HL-60/S4 (cell line): ENCODE results near the gene WFIKKN1.

Experiments used
- in situ Hi-C: fragments of 300-500 bp; cut with MboI; formaldehyde crosslinking; loops from 2 replicates; pipeline ENCODE4 v1.14.3; 2022; ENCODE audit warnings: low sequenced_read_pairs

The WFIKKN1 gene

DNA sequence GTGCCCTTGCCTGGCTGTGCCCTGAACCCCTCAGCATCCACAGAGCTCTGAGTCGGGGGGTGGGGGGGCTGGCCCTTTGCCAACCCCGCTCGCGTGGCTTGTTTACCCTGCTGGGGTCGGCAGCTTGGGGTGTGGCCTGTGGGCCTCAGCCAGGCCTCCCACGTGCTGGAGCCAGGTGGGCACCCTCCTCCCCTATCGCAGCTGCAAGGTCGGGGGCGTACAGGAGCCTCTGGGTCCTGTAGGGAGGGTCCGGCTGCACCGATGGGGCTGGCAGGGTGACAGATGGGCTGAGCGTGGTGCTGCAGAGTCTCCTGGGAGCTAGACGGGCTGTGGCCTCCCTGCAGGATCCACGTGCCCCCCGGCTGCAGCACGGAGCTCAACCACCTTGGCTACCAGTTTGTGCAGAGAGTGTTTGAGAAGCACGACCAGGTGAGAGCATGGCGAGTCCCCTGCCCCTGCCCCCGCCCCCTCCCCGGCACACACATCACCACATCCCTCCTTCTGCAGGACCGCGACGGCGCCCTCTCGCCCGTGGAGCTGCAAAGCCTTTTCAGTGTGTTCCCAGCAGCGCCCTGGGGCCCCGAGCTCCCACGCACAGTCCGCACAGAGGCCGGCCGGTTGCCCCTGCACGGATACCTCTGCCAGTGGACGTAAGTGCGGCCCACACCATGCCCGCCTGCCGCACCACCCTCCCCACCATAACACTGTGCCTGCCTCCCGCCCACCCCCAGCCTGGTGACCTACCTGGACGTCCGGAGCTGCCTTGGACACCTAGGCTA lies 40.8 kb downstream of the WFIKKN1 start:
- in situ Hi-C loops: no loop called here

DNA sequence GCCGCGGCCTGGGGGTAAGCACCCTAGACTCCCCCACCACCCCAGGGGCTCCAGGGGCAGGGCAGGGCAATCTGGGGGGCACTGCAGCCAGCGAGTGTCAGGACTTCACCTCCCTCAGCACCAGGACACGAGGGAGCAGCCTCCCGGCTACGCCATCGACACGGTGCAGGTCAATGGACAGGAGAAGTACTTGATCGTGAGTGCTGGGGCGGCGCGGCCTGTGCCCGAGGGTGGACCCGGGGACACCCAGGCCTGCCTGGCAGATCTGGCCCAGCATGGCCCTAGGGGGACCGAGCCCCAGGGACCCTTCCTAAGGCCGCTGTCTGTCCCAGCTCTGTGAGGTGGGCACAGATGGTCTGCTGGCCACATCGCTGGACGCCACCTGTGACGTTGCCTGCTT lies 41.6 kb downstream of the WFIKKN1 start:
- in situ Hi-C loops: no loop called here

DNA sequence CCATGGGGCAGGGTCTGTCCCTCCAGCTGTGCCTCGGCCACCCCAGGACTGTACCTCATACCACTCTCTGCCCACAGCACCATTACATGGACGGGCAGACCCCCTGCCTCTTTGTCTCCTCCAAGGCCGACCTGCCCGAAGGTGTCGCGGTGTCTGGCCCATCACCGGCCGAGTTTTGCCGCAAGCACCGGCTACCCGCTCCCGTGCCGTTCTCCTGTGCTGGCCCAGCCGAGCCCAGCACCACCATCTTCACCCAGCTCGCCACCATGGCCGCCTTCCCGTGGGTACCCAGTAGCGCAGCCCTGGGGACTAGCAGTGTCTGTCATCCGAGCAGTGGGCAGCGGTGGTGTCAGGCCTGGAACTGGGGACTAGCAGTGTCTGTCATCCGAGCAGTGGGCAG lies 42.1 kb downstream of the WFIKKN1 start:
- in situ Hi-C loops: no loop called here

DNA sequence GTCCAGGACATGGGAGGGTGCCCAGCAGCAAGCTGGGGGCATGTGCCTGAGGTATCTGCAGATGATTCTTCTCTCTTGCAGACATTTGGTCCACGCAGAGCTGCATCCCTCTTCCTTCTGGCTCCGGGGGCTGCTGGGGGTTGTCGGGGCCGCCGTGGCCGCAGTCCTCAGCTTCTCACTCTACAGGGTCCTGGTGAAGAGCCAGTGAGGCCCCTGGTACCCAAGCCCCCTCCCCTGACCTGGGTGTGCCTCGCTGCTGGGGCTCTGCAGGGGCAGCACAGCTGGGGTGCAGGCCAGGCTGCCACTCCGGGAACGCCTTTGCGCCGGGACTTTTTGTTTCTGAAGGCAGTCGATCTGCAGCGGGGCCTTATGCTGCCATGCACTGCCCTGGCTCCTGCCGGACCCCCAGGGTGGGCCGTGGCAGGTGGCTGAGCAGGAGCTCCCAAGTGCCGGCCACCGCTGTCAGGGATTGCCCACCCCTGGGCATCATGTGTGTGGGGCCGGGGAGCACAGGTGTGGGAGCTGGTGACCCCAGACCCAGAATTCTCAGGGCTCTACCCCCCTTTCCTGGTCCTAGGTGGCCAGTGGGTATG lies 42.7 kb downstream of the WFIKKN1 start:
- in situ Hi-C loops: no loop called here

DNA sequence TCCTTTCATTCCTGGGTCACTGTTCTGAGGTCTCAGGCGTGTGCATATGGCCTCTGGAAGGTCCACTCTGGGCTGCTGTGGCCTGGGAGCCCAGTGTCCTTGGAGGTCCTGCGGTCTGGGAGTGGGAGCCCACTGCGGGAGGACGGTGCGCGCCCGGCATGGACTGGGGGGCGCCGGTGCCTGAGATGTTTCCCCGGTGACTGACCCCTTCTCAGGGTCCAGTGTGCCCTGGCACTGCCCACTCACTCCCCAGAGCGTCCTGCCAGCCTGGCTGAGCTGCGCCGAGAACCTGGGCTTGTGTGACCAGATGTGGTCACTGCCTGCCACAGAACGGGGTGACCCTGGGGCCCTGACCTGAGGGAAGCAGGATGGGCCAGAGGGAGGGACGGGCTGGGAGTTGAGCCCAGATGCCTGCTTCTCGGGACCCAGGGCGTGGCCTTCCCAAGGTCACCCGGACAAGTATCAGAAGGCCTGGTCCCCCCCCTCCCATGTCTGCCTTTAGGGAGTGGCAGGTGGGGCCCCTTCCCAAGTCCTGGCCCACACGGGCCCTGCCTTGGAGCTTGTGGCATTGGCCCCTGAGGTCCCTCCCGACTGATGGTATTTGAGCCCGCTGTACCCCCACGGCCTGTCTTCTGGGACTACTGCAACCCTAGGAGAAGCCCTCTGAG lies 43.6 kb downstream of the WFIKKN1 start:
- in situ Hi-C loops: no loop called here

DNA sequence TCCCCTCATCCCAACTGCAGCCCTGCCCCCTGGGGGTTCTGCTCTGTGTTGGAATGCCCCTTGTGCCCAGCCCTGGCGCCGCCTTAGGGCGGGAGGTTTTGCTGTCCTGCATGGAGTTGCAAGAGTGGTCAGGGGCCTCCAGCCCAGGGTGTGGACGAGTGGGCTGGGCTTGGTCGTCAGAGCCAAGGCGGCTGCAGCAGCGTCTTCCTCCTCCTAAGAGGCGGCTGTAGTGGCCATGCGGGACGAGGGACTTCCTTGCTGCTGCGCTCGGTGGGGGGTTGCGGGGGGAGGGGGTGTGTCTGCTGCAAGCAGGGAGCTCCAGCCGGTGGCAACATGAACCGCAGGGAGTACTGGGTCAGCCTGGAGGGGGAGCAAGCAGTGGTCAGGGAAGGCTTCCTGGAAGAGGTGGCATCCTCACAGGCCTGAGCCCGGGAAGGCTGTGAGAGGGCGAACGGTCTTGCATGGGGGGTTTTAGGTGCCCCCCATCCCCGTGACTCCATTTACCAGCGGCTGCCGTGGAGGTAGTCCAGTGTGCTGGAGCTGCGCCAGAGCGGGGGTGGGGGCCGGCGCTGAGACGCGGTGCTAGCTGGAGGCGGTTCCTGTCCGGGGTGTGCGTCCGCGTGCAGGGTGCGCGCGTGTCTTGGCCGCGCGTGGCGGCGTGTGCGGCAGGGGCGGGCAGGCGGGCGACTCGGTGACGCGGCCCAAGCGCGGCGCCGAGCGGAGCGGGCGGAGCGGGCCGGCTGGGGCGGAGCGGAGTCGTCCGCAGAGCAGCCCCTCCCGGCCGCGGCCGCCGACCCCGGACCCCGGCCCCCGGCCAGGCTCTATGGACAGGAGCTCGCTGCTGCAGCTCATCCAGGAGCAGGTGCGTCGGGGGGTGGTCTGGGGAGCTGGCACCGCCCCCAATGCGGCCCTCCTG lies 44.4 kb downstream of the WFIKKN1 start, which contains the start of gene RHBDL1:
Gene RHBDL1 (plus strand): TSS at position 704 of the 916 bp plus-strand sequence. CDS start 120 bp downstream, at position 824.
- in situ Hi-C loops: no loop called here

DNA sequence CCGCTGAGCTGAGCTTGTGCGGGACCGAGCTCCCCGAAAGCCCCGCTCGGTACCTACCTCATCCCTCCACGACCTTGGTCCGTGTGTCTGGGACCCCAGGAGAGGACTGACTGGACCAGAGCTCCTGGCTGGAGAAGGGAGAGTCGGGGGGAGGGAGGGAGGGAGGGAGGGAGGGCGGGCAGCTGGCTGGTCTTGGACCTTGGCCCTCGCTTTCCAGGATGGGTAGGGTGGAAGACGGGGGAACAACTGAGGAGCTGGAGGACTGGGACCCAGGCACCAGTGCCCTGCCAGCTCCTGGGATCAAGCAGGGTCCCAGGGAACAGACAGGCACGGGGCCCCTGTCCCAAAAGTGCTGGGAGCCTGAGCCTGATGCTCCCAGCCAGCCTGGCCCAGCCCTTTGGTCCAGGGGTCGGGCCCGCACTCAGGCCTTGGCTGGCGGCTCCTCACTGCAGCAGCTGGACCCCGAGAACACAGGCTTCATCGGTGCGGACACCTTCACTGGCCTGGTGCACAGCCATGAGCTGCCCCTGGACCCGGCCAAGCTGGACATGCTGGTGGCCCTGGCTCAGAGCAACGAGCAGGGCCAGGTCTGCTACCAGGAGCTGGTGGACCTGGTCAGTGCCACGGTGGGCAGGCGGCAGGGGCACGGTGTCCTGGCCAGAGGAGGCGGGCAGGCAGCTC lies 45.2 kb downstream of the WFIKKN1 start:
- in situ Hi-C loops: no loop called here

DNA sequence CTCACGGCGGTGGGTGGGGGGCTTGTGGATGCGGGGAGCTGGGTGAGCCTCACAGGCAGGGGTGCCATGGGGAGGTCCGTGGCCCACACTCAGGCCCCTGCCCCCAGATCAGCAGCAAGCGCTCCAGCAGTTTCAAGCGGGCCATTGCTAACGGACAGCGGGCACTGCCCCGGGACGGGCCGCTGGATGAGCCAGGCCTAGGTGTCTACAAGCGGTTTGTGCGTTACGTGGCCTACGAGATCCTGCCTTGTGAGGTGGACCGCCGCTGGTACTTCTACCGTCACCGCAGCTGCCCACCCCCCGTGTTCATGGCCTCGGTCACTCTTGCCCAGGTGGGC lies 45.7 kb downstream of the WFIKKN1 start:
- in situ Hi-C loops: no loop called here

DNA sequence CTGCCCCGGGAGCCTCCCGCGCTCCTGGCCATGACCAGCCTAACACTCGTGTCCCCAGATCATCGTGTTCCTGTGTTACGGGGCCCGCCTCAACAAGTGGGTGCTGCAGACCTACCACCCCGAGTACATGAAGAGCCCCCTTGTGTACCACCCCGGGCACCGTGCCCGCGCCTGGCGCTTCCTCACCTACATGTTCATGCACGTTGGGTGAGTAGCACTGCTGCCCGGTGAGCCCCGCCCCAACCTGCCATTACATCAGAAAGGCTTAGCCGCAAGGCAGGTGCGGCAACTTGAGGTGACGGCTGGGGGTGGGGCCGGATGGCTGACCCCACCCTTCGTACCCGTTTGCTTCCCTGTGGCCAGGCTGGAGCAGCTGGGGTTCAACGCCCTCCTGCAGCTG lies 46.1 kb downstream of the WFIKKN1 start:
- in situ Hi-C loops: no loop called here

DNA sequence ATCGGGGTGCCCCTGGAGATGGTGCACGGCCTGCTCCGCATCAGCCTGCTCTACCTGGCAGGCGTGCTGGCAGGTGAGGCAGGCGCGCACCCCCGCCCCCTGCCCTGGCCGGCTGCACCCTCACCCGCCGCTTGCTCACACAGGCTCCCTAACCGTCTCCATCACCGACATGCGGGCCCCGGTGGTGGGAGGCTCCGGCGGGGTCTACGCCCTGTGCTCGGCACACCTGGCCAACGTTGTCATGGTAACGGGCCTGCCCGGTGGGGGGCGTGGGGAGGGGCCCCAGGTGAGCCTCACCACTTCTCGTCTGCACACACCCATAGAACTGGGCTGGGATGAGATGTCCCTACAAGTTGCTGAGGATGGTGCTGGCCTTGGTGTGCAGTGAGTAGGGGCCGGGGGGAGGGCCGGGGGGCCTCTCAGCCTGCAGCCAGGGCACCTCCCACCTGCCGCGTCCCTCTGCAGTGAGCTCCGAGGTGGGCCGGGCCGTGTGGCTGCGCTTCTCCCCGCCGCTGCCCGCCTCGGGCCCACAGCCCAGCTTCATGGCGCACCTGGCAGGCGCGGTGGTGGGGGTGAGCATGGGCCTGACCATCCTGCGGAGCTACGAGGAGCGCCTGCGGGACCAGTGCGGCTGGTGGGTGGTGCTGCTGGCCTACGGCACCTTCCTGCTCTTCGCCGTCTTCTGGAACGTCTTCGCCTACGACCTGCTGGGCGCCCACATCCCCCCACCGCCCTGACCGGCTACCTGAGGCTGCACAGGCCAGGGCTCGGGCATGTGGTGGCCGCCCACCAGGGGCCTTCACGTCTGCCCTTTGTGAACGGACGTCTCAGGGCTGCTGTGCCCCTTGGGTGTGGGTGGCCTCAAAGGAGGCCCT lies 46.8 kb downstream of the WFIKKN1 start:
- in situ Hi-C loops: no loop called here

DNA sequence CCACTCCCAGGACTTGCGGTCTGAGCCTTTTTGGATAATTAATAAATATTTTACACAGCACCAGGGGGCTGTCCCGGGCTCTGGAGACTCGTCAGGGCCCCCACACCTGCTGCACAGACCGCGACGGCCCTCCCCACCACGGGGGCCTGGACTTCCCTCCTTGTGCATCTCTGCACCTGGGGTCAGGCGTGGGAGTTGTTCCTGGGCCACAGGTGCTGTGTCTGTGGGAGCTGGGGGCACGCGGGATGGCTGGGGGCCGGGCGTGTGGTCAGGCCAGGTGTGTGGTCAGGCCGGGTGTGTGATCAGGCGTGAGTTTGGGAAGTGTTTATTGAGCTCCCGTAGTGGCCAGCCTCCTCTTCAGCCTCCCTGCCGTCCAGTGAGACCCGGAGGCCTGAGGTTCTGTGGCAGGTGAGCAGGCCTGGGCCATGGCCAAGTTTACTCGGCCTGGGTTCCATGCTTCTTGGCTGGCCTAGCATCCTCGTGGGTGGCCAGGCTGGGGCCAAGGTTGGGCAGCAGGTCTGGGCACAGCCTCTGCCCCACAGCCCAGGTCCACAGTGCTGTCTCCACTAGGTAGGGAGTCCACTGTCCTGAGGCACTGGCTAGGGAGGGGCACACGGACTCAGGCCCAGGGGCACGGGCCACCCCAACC lies 47.5 kb downstream of the WFIKKN1 start:
- in situ Hi-C loops: no loop called here

DNA sequence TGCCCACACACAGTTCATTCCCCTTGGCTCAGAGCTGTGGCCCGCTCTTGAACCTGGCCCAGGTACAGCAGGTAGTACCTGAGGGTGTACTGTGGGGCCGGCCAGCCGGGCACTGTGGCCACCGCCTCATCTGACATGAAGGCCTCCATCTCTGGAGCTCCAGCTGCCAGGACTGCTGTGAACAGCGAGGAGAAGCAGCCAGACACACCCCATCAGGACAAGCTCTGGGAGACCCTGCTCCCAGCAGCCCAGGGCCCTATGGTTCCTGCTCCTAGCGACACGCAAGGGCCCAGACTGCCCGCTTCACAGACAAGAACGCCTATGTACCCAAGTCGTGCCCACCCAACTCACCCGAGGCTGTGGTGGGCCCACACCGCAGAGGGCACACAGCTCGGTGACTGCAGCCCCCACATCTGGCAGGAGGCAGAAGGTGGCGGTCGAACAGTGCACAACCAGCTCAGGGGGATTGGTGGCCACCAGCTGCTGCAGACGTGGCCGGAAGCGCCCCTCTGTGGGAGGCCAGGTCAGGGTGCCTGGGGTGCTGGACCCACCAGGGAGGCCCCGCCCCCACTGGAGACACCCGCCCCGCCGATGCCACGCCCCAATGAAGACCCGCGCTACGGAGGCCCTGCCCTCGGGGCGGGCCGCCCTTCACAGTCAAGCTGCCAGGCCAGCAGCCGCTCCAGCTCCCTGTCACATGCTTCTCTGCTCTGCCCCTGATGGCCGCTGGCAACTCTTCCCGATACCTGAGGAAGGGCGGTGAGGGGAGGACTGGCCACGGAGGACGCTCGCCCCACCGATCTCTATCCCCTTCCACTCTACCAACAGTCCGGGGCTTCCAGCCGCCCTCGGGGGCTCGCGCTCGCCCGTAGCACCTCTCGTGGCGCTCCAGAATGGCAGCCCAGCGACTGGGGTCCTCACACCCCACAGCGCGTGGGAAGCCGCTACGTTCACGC lies 48.4 kb downstream of the WFIKKN1 start:
- in situ Hi-C loops: no loop called here

DNA sequence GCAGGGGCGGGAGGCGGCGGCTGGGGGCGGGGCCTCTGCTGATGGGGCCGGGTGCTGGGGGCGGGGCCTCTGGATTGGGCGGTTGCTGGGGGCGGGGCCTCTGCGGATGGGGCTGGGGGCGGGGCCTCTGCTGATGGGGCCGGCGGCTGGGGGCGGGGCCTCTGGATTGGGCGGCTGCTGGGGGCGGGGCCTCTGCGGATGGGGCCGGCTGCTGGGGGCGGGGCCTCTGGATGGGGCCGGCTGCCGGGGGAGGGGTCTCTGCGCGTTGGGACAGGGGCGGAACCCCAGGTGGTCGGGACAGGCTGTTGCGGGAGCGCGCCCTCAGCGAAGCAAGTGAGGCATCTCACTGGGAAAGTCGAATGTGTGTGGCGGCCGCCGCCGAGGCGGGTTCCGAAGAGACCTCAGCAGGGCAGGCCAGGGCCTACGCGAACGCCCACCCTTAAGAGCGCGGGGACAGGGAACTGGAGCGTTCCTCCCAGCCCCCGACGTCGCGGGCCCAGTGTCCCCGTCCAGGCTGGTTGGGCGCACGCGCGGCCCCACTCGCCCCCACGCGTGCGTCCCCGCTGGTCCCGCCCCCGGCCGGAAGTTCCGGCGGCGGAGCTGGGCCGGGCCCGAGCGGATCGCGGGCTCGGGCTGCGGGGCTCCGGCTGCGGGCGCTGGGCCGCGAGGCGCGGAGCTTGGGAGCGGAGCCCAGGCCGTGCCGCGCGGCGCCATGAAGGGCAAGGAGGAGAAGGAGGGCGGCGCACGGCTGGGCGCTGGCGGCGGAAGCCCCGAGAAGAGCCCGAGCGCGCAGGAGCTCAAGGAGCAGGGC lies 49.2 kb downstream of the WFIKKN1 start, which contains the start of gene STUB1:
Gene STUB1 (plus strand): TSS at position 597 of the 811 bp plus-strand sequence. CDS start 116 bp downstream, at position 713.
- in situ Hi-C loops: no loop called here

DNA sequence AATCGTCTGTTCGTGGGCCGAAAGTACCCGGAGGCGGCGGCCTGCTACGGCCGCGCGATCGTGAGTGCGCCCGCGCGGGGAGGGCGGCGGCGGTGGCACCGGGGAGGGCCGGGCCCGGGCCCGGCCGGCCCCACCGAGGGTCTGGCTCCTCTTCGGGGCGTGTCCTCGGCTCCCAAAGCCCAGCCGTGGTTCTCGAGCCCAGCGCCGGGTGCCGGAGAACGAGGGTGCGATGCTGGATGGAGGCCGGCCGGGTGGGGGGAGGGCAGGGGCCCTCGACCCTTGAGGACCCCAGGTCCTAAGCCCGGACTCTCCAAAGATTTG lies 49.8 kb downstream of the WFIKKN1 start:
- in situ Hi-C loops: no loop called here

DNA sequence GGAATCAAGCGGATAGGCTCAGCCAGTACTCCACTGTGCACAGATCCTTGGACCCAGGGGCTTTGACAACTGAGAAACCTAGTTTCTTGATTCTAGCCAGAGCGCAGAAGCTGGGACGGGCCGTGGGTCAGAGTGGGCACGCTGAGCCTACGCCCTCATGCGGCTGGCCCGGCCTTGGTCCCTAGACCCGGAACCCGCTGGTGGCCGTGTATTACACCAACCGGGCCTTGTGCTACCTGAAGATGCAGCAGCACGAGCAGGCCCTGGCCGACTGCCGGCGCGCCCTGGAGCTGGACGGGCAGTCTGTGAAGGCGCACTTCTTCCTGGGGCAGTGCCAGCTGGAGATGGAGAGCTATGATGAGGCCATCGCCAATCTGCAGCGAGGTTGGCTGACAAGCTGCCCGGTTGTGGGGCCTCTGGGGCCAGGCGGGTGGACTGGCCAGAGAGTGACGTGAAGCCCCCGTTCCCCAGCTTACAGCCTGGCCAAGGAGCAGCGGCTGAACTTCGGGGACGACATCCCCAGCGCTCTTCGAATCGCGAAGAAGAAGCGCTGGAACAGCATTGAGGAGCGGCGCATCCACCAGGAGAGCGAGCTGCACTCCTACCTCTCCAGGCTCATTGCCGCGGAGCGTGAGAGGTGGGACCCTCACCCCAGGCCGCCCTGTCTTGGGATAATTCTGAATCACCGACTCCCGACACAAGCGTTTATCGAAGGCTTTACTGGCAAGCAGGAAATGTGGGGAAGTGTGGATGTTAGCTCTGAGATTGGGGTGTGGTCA lies 50.4 kb downstream of the WFIKKN1 start:
- in situ Hi-C loops: no loop called here

DNA sequence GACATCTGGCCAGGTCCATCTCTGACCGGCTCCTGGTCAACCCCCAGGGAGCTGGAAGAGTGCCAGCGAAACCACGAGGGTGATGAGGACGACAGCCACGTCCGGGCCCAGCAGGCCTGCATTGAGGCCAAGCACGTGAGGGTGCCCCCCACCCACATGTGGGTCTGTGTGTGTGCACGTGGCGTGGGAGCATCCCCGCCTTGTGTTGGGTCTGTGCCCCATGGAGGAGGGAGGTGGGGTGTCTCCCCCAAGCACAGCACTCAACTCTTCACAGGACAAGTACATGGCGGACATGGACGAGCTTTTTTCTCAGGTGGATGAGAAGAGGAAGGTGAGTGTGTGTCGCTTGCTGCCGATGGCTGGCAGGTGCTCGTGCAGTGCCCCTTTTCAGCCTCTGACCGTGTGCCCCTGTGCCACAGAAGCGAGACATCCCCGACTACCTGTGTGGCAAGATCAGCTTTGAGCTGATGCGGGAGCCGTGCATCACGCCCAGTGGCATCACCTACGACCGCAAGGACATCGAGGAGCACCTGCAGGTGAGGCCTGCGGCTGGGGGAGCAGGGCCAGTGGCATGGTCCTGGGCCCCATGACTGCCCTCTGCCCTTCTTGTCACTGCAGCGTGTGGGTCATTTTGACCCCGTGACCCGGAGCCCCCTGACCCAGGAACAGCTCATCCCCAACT lies 51.1 kb downstream of the WFIKKN1 start:
- in situ Hi-C loops: no loop called here
